Tibial nerve (tissue), 4 donors: ENCODE measurements around the gene EP300. TPM values are rescaled to one million over a fixed set of nuclear protein-coding genes. Genes with fewer than 3 reads are reported as not detected.

Experiments
- DNase-seq, 2 donors: peaks; one replicate each; pipeline ENCODE4 v3.0.0-alpha.2; 2019; ENCODE audit warnings: low spot score in 2 of 2
- H3K27ac ChIP-seq, 4 donors: fragments of 200-600 bp; sonication (generic) in 3 of 4; one replicate each; pipeline ENCODE4 v1.5.1; 2017 to 2019; ENCODE audit warnings: mild to moderate bottlenecking in 1 of 4
- H3K27me3 ChIP-seq, 2 donors: fragments of 200-600 bp; sonication (generic) in 1 of 2; one replicate each; pipeline versions ENCODE4 v1.5.1 to v1.6.0; 2017 to 2019
- H3K36me3 ChIP-seq, 3 donors: fragments of 200-600 bp; sonication (generic); one replicate each; pipeline ENCODE4 v1.5.1; 2018 to 2019
- H3K4me1 ChIP-seq, 4 donors: fragments of 200-600 bp; sonication (generic) in 3 of 4; one replicate each; pipeline ENCODE4 v1.5.1; 2017 to 2019
- H3K4me3 ChIP-seq, 4 donors: fragments of 200-600 bp; sonication (generic) in 3 of 4; one replicate each; pipeline ENCODE4 v1.5.1; 2017 to 2019; ENCODE audit warnings: mild to moderate bottlenecking in 1 of 4, moderate library complexity in 1 of 4
- H3K9me3 ChIP-seq, 4 donors: fragments of 200-600 bp; sonication (generic) in 3 of 4; one replicate each; pipeline ENCODE4 v1.5.1; 2017 to 2019
- CTCF ChIP-seq, 5 experiments: fragments of 200-600 bp in 3 of 5; fragments of 450-650 bp in 2 of 5; sonication (generic) in 3 of 5; IDR thresholded peaks; one replicate each; pipeline ENCODE4 v1.5.1; 2016 to 2019; ENCODE audit warnings: antibody characterized with exemption in 5 of 5, mild to moderate bottlenecking in 3 of 5, moderate library complexity in 2 of 5
- EP300 ChIP-seq, 2 donors: sonication (generic); formaldehyde crosslinking; IDR thresholded peaks; one replicate each; pipeline ENCODE4 v1.6.1; 2017; ENCODE audit warnings: antibody characterized with exemption in 2 of 2, mild to moderate bottlenecking in 1 of 2
- POLR2A ChIP-seq, 2 donors: fragments of 450-650 bp; IDR thresholded peaks; one replicate each; pipeline ENCODE4 v1.6.1; 2017; ENCODE audit warnings: antibody characterized with exemption in 2 of 2, mild to moderate bottlenecking in 2 of 2, moderate library complexity in 2 of 2
- WGBS, 2 donors: methylation state at CpG; one replicate each; pipeline ENCODE4 v1.1.5; 2018; 5-methylcytosine and 5-hydroxymethylcytosine counted together
- small RNA-seq: library from RNA; depleted of rRNA; stranded (forward); fragments of <200 nt; gene quantifications from one replicate; pipeline ENCODE3, GENCODE V24; 2016
- total RNA-seq, 4 donors: library from RNA; depleted of rRNA; stranded (reverse); fragments of >200 nt; gene quantifications; one replicate each; pipeline ENCODE4 v1.1.0, GENCODE V29; 2016

EP300 gene
- total RNA-seq, 4 donors from 2014 or later = 75.8 to 97.7 (median 87.7) TPM

- Histone ChIP-seq H3K36me3 (peaks cover 0 to 96% (median 28%) of the 10 kb centered on the region in 3 donors), H3K4me1 (no peaks in the 10 kb centered on the region), H3K27me3 (no peaks in the 10 kb centered on the region), H3K4me3 (no peak overlapping the region), H3K27ac (no peak overlapping the region), H3K9me3 (no peaks in the 10 kb centered on the region)
- DNase-seq = no peak
- 81 to 90% methylated on average over 6 of the region's 6 CpGs for WGBS, 2 donors
- TF ChIP-seq POLR2A (IDR thresholded peaks at IDR 0.05) (no peak), EP300 (IDR thresholded peaks at IDR 0.05) (no peak), CTCF (IDR thresholded peaks at IDR 0.05) (no peak)
Measured at GRCh38 chr22:41229215-41229614, 136.8 kb downstream of the EP300 start.

Small RNAs within 50 kb of the gene (small RNA-seq; reads per million reads assigned to genes)
- not detected for gene RF00019
- not detected for gene RNU6-375P

Other genes starting within 250 kb of the EP300 start
- 100 to 1,000 TPM in 3 of 4 donors, 10 to 100 TPM in 1; 96.9 to 142 (median 114) TPM for gene ST13, start 236.0 kb upstream of the EP300 start, total RNA-seq
- gene XPNPEP3, start 235.4 kb upstream of the EP300 start, total RNA-seq = 10 to 100 TPM; 12.0 to 19.2 (median 14.0) TPM
- gene DNAJB7, start 230.5 kb upstream of the EP300 start, total RNA-seq = not detected
- 10 to 100 TPM; 27.7 to 62.6 (median 33.9) TPM for gene RBX1, start 141.2 kb upstream of the EP300 start, total RNA-seq
- 10 to 100 TPM; 21.2 to 27.4 (median 24.3) TPM for gene L3MBTL2, start 112.7 kb downstream of the EP300 start, total RNA-seq
- gene CHADL, start 148.3 kb downstream of the EP300 start, total RNA-seq = 10 to 100 TPM; 25.3 to 32.0 (median 27.5) TPM
- 10 to 100 TPM; 42.0 to 78.7 (median 60.3) TPM for gene RANGAP1, start 193.6 kb downstream of the EP300 start, total RNA-seq
- gene ZC3H7B, start 208.9 kb downstream of the EP300 start, total RNA-seq = 10 to 100 TPM; 45.0 to 74.9 (median 57.9) TPM